NCI-H526 treated with DMSO at 0.1 percent for 48 hours (cell line): ENCODE data around the gene BAZ1B.
"Not testable (repeated sequence)": the region's sequence is repeated elsewhere in the genome, so short reads cannot be mapped to it uniquely, and the experiment has no call there.

Experiments used
- DNase-seq: peaks from one replicate; lab custom pipeline; 2025; lab: John Stamatoyannopoulos, UW

BAZ1B gene

GRCh38 chr7:73426016-73426415 is 96.1 kb downstream of the BAZ1B start:
- DNase-seq: no peak

DNA sequence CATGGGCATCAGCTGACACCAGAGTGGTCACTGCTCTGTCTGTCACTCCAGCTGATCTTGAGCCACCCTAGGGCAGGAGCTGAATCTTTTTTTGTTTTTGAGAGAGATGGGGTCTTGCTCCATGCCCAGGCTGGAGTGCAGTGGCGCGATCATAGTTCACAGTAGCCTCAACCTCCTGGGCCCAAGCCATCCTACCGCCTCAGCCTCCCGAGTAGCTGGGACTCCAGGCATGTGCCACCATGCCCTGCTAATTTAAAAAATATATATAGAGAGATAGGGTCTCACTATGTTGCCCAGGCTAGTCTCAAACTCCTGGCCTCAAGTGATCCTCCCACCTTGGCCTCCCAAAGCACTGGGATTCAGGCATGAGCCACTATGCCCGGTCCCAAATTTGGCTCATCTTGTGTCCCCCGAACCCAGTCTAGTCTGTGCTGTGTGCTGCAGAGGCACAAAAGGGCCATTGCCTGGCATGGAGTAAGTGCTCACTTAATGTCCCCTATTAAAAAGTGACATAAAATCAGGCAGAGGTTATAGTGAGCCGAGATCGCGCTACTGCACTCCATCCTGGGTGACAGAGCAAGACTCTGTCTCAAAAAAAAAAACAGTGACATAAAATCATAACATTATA is 96.6 kb downstream of the BAZ1B start:
- DNase-seq: no peak

- DNase-seq: no peak
Observed at GRCh38 chr7:73424489-73424885, 97.6 kb downstream of the BAZ1B start.

DNA sequence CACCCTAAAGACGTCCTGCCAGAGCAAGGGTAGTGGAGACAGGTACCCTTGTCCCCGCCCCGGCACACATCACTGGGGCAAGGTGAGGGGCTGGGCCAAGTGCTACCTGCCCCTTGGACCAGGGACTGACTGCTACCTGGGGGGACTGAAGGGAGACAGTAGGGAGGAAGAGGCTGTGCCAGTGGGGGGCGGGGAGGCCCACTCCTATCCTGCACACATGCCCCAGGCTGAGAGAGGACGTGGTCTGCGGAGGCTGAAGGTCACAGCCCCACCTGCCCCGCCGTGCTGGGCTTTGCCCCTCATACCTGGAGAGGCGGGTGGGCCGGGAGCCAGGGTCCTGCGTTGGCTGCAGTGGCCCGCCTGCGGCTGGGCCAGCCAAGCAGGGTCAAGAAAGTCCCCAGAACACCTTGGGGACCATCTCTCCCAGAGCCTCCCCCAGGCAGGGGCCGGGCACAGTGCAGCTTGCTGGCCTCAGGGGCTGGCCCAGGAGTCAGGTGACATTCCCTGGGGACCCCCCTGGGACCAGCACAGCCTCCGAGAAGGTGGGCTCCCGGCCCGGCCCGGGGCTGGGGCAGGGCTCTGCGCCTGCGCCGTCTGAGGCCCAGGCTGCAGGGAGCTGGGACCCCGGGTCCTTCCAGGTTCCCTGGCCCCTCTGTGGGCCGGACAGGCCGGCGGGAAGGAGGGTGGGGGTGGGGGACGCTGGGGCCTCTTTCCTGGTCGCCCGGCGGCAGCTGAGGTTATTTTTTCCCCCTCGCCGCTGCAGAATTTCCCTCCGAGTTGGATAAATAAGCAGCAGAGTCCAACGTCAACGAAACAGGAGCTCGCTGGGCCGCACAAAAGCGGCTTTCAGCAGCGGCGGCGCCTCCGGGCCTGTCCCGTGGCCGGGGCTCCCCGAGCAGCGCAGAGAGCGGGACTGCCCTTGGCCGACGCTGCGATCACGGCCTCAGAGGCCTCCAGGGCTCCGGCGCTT is 98.3 kb downstream of the BAZ1B start:
- peak; percentile 15 for DNase-seq

DNA sequence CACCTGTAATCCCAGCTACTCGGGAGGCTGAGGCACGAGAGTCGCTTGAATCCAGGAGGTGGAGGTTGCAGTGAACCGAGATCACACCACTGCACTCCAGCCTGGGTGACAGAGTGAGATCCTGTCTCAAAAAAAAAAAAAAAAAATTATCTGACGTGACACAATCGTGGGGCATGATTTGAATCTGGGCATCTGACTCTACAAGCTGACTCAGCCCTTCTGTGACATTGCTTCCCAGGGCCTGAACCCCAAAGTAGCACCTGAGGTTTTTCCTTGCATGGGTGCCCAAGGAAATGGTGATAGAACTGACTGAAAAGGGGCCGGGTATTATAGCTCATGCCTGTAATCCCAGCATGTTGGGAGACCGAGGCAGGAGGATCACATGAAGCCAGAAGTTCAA is 101.5 kb downstream of the BAZ1B start:
- DNase-seq: not testable (repeated sequence)

- DNase-seq: not testable (repeated sequence)
Observed at GRCh38 chr7:73420016-73420415, 102.1 kb downstream of the BAZ1B start.

- DNase-seq: no peak
Observed at GRCh38 chr7:73418113-73418703, 103.9 kb downstream of the BAZ1B start.

GRCh38 chr7:73410541-73411131 is 111.5 kb downstream of the BAZ1B start:
- not testable (repeated sequence) for DNase-seq

- DNase-seq: not testable (repeated sequence)
Observed at GRCh38 chr7:73404860-73405259, 117.2 kb downstream of the BAZ1B start.

DNA sequence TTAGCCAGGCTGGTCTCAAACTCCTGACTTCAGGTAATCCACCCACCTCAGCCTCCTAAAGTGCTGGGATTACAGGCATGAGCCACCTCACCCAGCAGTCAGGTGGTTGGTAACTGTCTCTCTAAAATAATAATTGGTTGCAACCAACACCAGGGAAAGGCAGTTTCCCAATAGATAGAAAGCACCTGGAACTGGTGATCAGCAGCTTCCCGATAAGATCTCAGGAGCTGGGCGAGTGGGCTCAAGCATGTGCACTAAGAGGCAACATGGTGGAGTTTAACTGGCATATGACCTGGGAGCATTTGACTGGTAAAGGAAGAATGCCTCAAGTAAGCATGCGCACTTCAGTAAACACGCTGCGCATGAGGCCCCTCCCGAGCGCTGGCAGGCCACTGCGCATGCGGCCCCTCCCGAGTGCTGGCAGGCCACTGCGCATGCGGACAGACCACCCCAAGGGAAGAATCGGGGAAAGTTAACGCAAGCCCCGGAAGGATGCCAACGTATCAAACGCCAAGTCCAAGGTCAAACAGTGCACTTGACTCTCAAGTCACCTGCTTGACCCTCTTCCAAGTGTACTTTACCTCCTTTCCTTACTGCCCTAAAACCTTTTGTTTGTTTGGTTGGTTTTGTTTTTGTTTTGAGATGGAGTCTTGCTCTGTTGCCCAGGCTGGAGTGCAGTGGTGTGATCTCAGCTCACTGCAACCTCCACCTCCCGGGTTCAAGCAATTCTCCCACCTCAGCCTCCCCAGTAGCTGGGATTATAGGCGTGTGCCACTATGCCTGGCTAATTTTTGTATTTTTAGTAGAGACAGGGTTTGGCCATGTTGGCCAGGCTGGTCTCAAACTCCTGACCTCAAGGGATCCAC is 122.7 kb downstream of the BAZ1B start:
- DNase-seq: not testable (repeated sequence)

DNA sequence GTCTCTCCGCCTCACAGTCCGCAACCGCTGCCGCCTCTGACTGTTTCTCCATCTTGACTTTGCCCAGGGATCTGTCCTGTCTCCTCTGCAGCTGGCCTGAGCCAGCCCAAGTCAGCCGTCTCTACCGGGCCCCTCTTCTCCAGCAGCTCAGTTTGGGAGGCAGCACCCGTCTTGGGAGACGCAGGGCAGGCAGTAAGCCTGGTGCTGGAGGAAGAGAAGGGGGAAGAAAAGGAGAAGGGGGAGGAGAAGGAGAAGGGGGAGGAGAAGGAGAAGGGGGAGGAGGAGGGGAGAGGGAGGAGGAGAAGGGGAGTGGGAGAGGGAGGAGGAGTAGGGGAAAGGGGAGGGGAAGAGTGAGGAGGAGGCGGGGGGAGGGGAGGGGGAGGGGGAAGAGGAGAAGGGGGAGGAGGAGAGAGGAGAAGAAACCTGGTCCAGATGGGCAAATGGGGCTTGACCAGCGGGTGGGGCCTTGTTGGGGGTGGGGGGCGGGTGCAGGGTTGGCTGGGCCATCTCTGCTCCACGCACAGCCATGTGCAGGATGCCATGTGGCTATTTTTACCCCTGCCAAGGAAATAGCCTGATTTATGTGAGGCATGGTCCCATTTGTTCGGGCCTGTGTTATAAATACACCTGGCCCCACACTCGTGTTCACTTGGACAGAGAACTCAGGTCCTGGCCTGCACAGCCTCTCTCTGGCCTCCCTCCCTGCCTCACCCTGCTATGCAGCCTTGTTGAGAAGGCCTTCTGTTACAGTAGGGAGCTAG is 124.4 kb downstream of the BAZ1B start:
- DNase-seq: no peak

DNA sequence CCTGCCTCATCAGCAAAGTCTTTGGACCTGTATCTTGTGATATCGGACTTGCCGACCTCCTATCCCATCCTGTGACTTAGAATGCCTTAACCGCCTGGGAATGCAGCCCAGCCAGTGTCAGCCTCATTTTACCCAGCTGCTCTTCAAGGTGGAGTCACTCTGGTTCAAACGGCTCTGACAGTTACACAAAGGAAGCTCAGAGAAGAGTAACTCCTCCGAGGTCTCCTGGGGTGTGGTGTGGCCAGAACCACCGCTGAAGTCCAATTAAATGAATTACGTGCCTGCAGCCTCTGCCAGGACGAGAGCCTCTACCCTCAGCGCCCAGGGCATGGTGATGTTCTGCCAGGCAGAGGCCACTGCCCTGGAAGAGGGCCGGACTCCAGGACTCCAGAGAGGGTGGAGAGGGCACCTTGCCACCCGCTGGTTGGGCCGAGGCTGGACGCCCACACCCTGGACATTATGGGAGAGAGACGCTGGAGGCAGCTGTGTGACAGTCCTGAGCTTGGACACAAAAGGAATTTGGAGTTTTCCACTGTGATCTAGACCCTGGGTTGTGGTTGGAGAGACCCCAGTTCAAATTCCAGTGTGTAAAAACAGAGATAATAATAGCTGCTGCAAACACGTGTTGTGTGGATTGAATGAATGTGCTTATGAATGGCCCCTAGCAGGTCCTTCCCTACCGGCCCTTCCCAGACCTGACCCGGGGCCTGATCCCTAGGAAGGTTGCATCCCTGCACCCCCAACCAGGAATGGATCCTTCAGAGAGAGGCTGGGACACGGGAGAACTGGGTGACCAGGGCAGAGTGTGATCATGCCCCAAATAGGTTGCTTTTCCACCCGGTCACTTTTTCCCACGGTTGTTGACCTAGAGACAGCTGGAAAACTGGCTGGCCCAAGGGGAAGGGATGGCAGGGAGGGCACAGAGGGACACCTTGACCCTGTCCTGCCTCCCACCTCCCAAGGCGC is 126.3 kb downstream of the BAZ1B start:
- DNase-seq: no peak

DNA sequence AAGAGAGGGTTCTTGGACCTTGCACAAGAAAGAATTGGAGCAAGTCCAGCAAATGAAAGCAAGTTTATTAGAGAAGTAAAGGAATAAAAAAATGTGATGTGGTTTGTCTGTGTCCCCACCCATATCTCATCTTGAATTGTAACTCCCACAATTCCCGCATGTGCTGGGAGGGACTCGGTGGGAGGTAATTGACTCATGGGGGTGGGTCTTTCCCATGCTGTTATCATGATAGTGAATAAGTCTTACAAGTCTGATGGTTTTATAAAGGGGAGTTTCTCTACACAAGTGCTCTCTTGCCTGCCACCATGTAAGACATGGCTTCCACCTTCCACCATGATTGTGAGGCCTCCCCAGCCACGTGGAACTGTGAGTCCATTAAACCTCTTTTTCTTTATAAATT is 127.7 kb downstream of the BAZ1B start:
- no peak for DNase-seq

GRCh38 chr7:73391396-73391795 is 130.7 kb downstream of the BAZ1B start:
- no peak for DNase-seq
